ENCODE measurements around the gene CACNA2D2.
"Not testable (repeated sequence)": the region's sequence is repeated elsewhere in the genome, so short reads cannot be mapped to it uniquely, and the experiment has no call there.

Gene CACNA2D2

GRCh38 chr3:50525987-50526386 is 22.6 kb upstream of the CACNA2D2 start:
- DNase-seq, result peak; percentile 88

- no peak for DNase-seq
Measured at GRCh38 chr3:50525191-50525910, 21.9 kb upstream of the CACNA2D2 start.

DNA sequence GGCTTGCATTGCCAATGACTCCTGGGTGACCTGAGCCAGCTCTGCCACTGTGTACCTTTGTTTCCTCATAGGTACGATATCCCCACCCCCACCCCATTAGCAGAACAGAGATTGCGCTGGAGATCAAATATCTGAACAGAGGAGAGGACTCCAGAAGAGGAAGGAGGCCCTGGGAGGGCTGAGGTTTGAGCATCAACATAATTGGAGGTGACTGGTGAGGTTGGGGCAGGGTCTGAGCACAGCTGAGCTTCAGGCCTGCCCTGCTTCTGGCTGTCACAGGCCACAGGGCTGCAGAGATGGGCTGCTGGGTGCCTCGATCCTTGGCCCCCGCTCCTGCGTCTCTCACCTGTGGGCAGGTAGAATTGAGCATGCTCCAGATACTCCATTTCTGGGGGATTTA is 21.3 kb upstream of the CACNA2D2 start:
- no peak for DNase-seq

GRCh38 chr3:50523279-50523811 is 19.9 kb upstream of the CACNA2D2 start:
- DNase-seq, result no peak

DNA sequence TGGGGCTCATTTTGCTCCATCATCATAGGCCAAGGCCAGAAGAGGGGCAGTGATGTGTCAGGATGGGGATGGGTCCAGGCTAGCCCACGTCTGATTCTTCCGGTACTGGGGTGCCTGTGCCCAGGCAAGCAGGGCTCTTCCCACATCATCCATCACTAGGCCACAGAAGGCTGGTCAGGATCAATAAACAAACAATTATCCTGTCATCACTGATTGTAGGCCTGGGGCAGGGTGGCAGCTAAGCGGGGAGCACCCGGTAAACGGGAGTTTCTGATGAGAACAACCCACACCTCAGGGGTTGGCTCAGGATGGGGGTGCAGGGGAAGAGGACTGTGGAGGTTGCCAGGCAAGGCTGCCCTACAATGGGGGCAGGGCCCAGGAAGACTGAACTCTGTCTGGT is 18.1 kb upstream of the CACNA2D2 start:
- no peak for DNase-seq

- DNase-seq, result no peak
Measured at GRCh38 chr3:50520849-50521248, 17.4 kb upstream of the CACNA2D2 start.

DNA sequence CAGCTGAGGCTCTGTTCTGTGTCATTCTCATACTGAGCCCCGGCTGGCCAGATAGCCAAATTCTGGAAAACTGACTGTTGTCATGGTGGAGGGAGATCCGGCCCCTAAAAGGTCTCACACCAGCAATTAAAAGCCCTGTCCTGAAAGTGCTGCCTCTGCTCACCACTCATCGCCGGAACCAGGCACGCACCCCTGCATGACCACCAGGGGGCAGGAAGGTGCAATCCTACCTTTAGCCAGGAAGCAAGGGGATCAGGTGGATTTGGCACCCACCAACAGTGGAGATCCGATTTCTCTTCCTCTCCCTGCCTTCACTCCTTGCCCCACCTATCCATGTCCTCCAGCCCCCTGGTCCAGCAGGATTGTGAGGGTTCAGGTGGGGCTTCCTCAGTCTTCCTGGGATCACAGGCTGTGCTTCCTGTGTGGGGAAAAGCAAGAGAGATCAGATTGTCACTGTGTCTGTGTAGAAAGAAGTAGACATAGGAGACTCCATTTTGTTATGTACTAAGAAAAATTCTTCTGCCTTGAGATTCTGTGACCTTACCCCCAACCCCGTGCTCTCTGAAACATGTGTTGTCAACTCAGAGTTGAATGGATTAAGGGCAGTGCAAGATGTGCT is 16.1 kb upstream of the CACNA2D2 start:
- DNase-seq, result peak; percentile 77

DNA sequence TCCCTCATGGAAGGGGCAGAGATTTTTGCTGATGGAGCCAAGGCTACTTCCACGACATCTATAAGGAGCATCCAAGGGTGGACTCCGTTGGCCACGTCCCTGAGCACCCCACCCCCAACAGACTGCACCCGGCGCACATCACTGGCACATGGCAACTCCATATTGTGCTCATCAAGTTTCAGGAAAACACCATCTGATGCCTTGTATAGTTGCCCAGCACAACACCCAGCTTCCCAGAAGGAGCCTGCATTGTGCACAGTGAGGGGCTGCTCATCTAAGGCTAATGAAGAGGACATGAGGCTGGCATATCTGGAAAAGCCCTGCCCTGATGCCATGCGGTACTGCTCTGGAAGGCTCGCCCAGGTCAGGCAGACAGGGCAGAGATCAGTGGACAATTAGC is 15.0 kb upstream of the CACNA2D2 start:
- DNase-seq, result no peak

DNA sequence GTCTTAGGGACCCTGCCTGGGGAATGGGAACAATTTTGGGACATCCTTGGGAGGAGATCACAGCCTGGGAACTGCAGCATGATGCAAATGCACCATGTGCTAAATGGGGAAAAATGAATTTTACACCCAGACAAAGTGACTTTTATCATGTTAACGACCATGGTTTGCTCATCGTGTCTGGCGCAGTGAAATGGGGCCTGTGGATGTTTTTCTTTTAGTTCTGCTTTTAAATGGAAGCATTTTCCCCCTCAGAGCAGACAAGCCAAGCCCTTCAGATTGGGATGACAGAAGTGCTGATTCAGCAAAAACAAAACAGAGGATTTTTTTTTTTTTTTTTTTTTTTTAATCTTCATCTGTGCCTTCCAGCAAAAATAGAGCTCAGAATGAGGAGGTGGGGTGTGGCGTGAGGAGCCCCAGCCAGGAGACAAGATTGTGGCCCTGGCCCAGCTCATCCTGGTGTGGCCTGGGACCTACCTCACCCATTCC is 14.3 kb upstream of the CACNA2D2 start:
- no peak for DNase-seq

DNA sequence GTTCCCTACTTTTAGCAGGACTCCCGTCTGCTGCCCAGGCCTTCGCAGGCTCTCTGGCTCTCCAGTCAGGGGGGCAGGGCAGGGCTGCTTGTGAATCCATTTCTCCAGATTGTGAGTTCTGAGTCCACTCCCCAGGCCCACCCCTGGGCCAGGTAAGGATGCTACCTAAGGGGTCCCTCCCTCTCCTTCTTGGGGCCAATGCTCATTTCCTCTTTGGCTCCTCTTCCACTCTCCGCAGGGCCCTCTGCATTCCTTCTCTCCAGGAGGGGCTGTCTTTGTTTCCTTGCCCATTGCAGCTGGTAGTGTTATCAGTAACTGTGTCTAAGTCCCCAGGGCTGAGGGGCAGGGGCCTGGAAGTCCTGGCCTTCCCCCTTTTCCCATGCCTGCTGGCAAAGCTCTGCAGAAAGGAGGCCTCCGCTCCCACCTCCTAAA is 13.0 kb upstream of the CACNA2D2 start:
- DNase-seq, result no peak

GRCh38 chr3:50515565-50516439 is 12.4 kb upstream of the CACNA2D2 start:
- peak; percentile 50 for DNase-seq

DNA sequence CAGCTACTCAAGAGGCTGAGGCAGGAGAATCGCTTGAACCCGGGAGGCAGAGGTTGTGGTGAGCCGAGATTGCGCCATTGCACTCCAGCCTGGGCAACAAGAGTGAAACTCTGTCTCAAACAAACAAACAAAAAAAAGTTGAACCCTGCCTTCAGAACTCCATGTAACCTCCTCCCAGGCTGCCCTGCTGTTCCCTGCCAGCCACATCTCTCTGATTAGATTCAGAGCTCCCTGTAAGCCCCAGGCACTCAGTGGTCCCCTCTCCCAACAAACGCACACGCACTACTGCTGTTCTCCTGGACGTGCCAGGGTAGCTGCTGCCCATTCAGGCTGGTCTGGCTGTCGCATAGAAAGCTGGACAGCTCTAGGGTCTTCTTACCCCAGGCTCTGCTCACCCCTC is 9.5 kb upstream of the CACNA2D2 start:
- not testable (repeated sequence) for DNase-seq

- peak; percentile 59 for DNase-seq
Measured at GRCh38 chr3:50512131-50512530, 8.7 kb upstream of the CACNA2D2 start.

- DNase-seq, result no peak
Measured at GRCh38 chr3:50510325-50510724, 6.9 kb upstream of the CACNA2D2 start.

GRCh38 chr3:50509715-50510114 is 6.3 kb upstream of the CACNA2D2 start:
- DNase-seq, result no peak

DNA sequence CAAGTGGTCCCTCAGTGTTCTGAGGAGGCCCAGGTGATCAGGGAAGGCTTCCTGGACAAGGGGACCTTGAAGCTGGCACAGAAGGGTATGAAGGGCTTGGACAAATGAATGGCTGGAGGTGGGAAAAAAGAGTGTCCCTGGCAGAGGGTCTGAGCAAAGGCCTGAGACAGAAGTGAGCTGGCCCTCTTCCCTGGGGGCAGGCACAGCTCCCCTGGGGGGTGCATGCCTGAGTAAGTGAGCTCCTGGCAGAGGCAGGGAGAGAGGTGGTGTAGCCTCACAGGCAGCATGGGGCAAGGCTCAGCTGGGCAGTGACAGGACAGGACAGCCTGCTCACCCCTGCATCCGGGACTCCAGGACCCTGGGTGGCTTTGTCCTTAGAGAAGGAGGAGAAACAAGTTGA is 5.4 kb upstream of the CACNA2D2 start:
- no peak for DNase-seq

DNA sequence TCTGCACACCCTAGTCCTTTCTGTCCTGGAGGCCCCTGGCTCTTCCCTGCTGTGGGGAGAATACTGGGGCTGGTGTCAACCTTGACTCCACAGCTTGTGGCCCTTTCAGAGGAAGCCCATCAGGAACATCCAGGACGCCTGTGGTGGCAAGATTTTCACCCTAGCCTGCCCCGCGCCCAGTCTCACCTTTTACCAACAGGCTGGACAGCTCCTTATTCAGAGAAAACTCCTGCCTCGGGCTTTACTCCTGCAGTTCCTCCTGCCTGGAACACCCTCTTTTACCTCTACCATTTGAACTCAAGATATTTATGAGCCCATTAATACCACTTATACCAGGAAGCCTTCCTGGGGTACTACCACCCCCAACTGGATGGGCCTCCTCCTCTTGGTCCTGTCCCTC is 2.7 kb upstream of the CACNA2D2 start:
- no peak for DNase-seq

- no peak for DNase-seq
Measured at GRCh38 chr3:50504681-50505080, 1.2 kb upstream of the CACNA2D2 start.

GRCh38 chr3:50502584-50503423 is 630 bp downstream of the CACNA2D2 start:
- no peak for DNase-seq

DNA sequence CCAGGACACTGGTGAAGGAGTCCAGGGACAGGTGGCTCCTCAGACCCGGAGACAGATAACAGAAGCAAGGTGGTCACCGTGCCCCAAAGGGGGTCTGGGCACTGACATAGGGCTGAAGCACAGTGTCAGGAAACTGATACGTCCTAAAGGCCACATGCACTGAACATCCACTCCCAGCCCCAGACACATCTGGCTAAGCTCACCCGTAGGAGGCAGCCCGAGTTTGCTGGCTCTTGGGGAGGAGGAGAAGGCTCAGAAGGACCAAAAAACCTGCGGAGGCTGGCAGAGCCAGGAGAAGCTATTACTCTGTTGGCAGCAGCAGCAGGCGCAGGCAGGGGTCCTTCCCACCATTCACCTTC is 1.2 kb downstream of the CACNA2D2 start:
- DNase-seq, result no peak

- no peak for DNase-seq
Measured at GRCh38 chr3:50495609-50496423, 7.6 kb downstream of the CACNA2D2 start.

- no peak for DNase-seq
Measured at GRCh38 chr3:50494126-50494525, 9.3 kb downstream of the CACNA2D2 start.
